ENCODE results near the gene BANF1. TPM values are rescaled to one million over a fixed set of nuclear protein-coding genes. Genes with fewer than 3 reads are reported as not detected.

Gene BANF1
- total and polyA plus RNA-seq, 2 of the 13 experiments (the other 11 are each of a cell fraction or from before 2014, with no cell fraction given): 40.5 to 86.5 TPM

DNA sequence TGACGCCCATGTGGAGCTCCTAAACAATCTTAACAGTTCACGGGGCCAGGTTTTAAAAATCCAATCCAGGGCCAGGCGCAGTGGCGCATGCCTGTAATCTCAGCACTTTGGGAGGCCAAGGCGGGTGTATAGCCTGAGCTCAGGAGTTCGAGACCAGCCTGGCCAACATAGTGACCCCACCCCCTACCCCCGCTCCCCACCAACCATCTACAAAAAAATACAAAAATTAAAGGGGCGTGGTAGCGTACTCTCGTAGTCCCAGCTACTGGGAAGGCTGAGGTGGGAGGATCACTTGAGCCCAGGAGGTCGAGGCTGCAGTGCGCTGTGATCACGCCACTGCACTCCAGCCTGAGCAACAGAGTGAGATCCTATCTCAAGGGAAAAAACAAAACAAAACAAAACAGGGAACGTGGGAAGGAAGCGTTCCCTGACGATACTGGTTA, 41.5 kb upstream of the BANF1 start:
- ATAC-seq (no peak; the same call in 2 of the 3 replicates), DNase-seq (ENCODE audit: low spot score) (no peak), FAIRE-seq (no peak)
- no TSS peak for BruUV-seq (replicated peaks)
- no peak overlapping the region for H2AFZ ChIP-seq (ENCODE audit: low read length)
- H3K9me3 ChIP-seq (ENCODE audit: low read length): no peaks in the 10 kb centered on the region
- H3K4me1 ChIP-seq (ENCODE audit: insufficient read depth, low read length): peaks cover 65% of the 10 kb centered on the region
- H3K27me3 ChIP-seq (ENCODE audit: control insufficient read depth in 1 of 2, insufficient read depth in 2 of 2, low read length in 2 of 2): no peaks in the 10 kb centered on the region; a peak in 1 of 5 replicates
- H3K4me3 ChIP-seq (replicated peaks in 1 of 3; ENCODE audit: insufficient read depth in 1 of 3, low read depth in 2 of 3, low read length in 3 of 3): peak overlapping the region; percentile 89 to 97 (median 97)
- peak overlapping the region; percentile 98 for H3K9ac ChIP-seq (ENCODE audit: insufficient read depth, low read depth, low read length)
- peaks cover 15 to 22% of the 10 kb centered on the region in 2 experiments for H3K36me3 ChIP-seq (replicated peaks in 1 of 2; ENCODE audit: control insufficient read depth in 1 of 2, insufficient read depth in 2 of 2, low read length in 2 of 2)
- no peaks in the 10 kb centered on the region for H4K20me1 ChIP-seq (ENCODE audit: insufficient read depth, low read length)
- CTCF ChIA-PET (ENCODE audit: low intra/inter-chr PET ratio, low total read pairs): interaction anchor here (1.1 kb wide), 1 partner anchor 76 kb away, joined by 3 read pairs; no protein-coding TSS in a partner anchor
- 51% methylated on average over 16 of the region's 16 CpGs for WGBS (ENCODE audit: low lambda C conversion rate)
- intact Hi-C loops (cut with micrococcal nuclease; ENCODE audit: unreplicated experiment): loop anchor here (1.0 kb wide), 1 partner anchor 73 kb away; the partner anchor contains the start of gene FIBP
- H3K4me2 ChIP-seq (ENCODE audit: low read depth, low read length): peak overlapping the region; percentile 98
- H3K79me2 ChIP-seq (ENCODE audit: insufficient read depth, low read length): peaks cover 22% of the 10 kb centered on the region
- POLR2A ChIA-PET: interaction anchor here (0.8 to 1.4 kb wide), 10 partner anchors 9 to 103 kb away, joined by 3 to 7 read pairs (median 4); partner anchors contain the start of genes CCDC85B, CFL1, FIBP and MUS81
- TF ChIP-seq ZNF850 (CRISPR knock-in tag; conservative IDR thresholded peaks at IDR 0.05) (0 out of 2 replicates have a peak, but pooled peaks have one; percentile 9), GFI1 (CRISPR knock-in tag; IDR thresholded peaks at IDR 0.05; ENCODE audit: borderline replicate concordance) (no peak), ZNF564 (CRISPR knock-in tag; IDR thresholded peaks at IDR 0.05) (no peak), TEAD3 (CRISPR knock-in tag; optimal IDR thresholded peaks at IDR 0.05; ENCODE audit: borderline replicate concordance) (no peak), ZNF530 (CRISPR knock-in tag; IDR thresholded peaks at IDR 0.05; ENCODE audit: low read depth) (no peak), ZNF180 (CRISPR knock-in tag; IDR thresholded peaks at IDR 0.05; ENCODE audit: borderline replicate concordance, low read depth) (no peak)
- TF ChIP-seq, protein P1, sequence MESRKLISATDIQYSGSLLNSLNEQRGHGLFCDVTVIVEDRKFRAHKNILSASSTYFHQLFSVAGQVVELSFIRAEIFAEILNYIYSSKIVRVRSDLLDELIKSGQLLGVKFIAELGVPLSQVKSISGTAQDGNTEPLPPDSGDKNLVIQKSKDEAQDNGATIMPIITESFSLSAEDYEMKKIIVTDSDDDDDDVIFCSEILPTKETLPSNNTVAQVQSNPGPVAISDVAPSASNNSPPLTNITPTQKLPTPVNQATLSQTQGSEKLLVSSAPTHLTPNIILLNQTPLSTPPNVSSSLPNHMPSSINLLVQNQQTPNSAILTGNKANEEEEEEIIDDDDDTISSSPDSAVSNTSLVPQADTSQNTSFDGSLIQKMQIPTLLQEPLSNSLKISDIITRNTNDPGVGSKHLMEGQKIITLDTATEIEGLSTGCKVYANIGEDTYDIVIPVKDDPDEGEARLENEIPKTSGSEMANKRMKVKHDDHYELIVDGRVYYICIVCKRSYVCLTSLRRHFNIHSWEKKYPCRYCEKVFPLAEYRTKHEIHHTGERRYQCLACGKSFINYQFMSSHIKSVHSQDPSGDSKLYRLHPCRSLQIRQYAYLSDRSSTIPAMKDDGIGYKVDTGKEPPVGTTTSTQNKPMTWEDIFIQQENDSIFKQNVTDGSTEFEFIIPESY (CRISPR knock-in tag; IDR thresholded peaks at IDR 0.05): 0 out of 2 replicates have a peak, but pooled peaks have one; percentile 3
- H3K27ac ChIP-seq (ENCODE audit: extremely low read length, insufficient read depth, low read length): peak overlapping the region; percentile 89
- in situ Hi-C loops (cut with HindIII; ENCODE audit: extremely low pct_ligation_motif_present, low pct_unique_long_range_greater_than_20kb): no loop called here

Data from HepG2 (cell line).